Stimulated activated CD4-positive, alpha-beta T cell treated with anti-CD3 and anti-CD28 coated beads, Interleukin-15, amount 100 ng/mL, for 24 hours (primary cell): Measurements from ENCODE around the gene NIPA2.

ENCODE experiments used
- DNase-seq: peaks from one replicate; pipeline ENCODE4 v3.0.0-alpha.2; 2020

The NIPA2 gene

GRCh38 chr15:22903961-22904534 lies 65.6 kb downstream of the NIPA2 start:
- DNase-seq, result no peak

- no peak for DNase-seq
These were observed 66.3 kb downstream of the NIPA2 start for GRCh38 chr15:22904736-22905135.

GRCh38 chr15:22907161-22907950 lies 68.9 kb downstream of the NIPA2 start:
- no peak for DNase-seq

GRCh38 chr15:22908830-22909229 lies 70.4 kb downstream of the NIPA2 start:
- DNase-seq, result no peak

- no peak for DNase-seq
These were observed 72.8 kb downstream of the NIPA2 start for GRCh38 chr15:22911306-22911705.

GRCh38 chr15:22912256-22912655 lies 73.8 kb downstream of the NIPA2 start:
- DNase-seq, result no peak

GRCh38 chr15:22913646-22914380 lies 75.3 kb downstream of the NIPA2 start:
- DNase-seq, result no peak

- DNase-seq, result no peak
These were observed 77.5 kb downstream of the NIPA2 start for GRCh38 chr15:22915866-22916515.

GRCh38 chr15:22916606-22917350 lies 78.3 kb downstream of the NIPA2 start:
- no peak for DNase-seq

GRCh38 chr15:22917556-22917955 lies 79.1 kb downstream of the NIPA2 start:
- no peak for DNase-seq
